Measurements from ENCODE around the gene ATP2C2. TPM values are rescaled to one million over a fixed set of nuclear protein-coding genes. Genes with fewer than 3 reads are reported as not detected.

Gene ATP2C2
- total RNA-seq, 1 experiment from 2014 or later: 20.3 TPM

DNA sequence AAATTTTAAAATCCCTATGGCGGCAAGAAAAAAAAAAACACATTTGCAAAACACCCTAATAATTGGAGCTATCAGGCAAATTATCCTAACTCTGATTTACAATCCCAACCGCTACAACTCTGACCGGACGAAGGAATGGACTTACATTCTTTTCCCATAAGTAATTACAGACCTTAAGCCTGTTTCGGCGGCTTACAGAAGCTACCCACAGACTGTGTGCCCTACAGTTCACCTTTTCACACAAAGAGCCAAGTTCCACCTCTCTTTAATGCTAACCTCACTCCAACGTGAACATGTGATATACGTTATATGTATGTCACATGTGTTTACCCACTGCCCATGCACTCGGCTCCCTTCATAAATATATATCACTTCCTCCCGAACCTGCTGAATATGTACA, 144.8 kb downstream of the ATP2C2 start:
- Histone ChIP-seq H3K9me3 (ENCODE audit: control insufficient read depth in 1 of 2, insufficient read depth in 1 of 2, low read depth in 1 of 2, low read length in 2 of 2) (no peaks in the 10 kb centered on the region), H2AFZ (ENCODE audit: low read depth, low read length, poor library complexity, severe bottlenecking) (no peak overlapping the region), H4K20me1 (ENCODE audit: insufficient read depth) (no peaks in the 10 kb centered on the region), H3K27ac (ENCODE audit: low read depth, low read length) (no peak overlapping the region), H3K27me3 (ENCODE audit: insufficient read depth, low read length) (no peaks in the 10 kb centered on the region), H3K79me2 (ENCODE audit: insufficient read depth, low read length) (no peaks in the 10 kb centered on the region), H3K4me1 (ENCODE audit: control insufficient read depth in 1 of 2, insufficient read depth in 2 of 2, low read length in 2 of 2) (peaks cover 0 to 17% of the 10 kb centered on the region in 2 experiments; a peak in 3 of 4 replicates), H3K9me2 (ENCODE audit: insufficient read depth) (no peaks in the 10 kb centered on the region), H3K4me3 (replicated peaks in 1 of 2; ENCODE audit: low read depth in 1 of 2, low read length in 2 of 2) (no peak overlapping the region), H3K9ac (ENCODE audit: low read length) (no peak overlapping the region), H3K4me2 (ENCODE audit: low read length) (no peak overlapping the region), H3K36me3 (ENCODE audit: control insufficient read depth in 1 of 2, insufficient read depth in 2 of 2, low read length in 2 of 2) (no peaks in the 10 kb centered on the region)
- ChIA-PET RAD21 (ENCODE audit: low non-redundant PET in 1 of 2, low total read pairs in 2 of 2, uncharacterized antibody in 2 of 2, unreplicated experiment in 2 of 2) (no interaction called here), POLR2A (interaction anchor here (0.8 to 1.6 kb wide), 2 partner anchors 106 to 307 kb away, joined by 3 to 4 read pairs; partner anchors contain the start of gene CRISPLD2), CTCF (interaction anchor here (3.7 kb wide), 1 partner anchor 109 kb away, joined by 44 read pairs; no protein-coding TSS in a partner anchor)
- DNase-seq (ENCODE audit: low read depth, low spot score) (no peak), ATAC-seq (no peak)
- TF ChIP-seq TCF7L2 (IDR thresholded peaks at IDR 0.05; ENCODE audit: borderline replicate concordance, extremely low read depth, insufficient read depth, insufficient read length): no peak
- no peak for TF ChIP-seq ZFX (IDR thresholded peaks at IDR 0.05)
- TF ChIP-seq JUND (IDR thresholded peaks at IDR 0.05): no peak
- no peak for TF ChIP-seq EZH2 (IDR thresholded peaks at IDR 0.05)
- no peak for TF ChIP-seq FOSL1 (IDR thresholded peaks at IDR 0.05; ENCODE audit: low read depth)
- TF ChIP-seq YY1 (IDR thresholded peaks at IDR 0.05; ENCODE audit: extremely low read depth, insufficient replicate concordance, low read depth, low read length): no peak
- no peak for TF ChIP-seq ELF1 (IDR thresholded peaks at IDR 0.05; ENCODE audit: borderline replicate concordance, low read depth)
- TF ChIP-seq SP1 (IDR thresholded peaks at IDR 0.05; ENCODE audit: low read depth): no peak
- TF ChIP-seq, protein P1, sequence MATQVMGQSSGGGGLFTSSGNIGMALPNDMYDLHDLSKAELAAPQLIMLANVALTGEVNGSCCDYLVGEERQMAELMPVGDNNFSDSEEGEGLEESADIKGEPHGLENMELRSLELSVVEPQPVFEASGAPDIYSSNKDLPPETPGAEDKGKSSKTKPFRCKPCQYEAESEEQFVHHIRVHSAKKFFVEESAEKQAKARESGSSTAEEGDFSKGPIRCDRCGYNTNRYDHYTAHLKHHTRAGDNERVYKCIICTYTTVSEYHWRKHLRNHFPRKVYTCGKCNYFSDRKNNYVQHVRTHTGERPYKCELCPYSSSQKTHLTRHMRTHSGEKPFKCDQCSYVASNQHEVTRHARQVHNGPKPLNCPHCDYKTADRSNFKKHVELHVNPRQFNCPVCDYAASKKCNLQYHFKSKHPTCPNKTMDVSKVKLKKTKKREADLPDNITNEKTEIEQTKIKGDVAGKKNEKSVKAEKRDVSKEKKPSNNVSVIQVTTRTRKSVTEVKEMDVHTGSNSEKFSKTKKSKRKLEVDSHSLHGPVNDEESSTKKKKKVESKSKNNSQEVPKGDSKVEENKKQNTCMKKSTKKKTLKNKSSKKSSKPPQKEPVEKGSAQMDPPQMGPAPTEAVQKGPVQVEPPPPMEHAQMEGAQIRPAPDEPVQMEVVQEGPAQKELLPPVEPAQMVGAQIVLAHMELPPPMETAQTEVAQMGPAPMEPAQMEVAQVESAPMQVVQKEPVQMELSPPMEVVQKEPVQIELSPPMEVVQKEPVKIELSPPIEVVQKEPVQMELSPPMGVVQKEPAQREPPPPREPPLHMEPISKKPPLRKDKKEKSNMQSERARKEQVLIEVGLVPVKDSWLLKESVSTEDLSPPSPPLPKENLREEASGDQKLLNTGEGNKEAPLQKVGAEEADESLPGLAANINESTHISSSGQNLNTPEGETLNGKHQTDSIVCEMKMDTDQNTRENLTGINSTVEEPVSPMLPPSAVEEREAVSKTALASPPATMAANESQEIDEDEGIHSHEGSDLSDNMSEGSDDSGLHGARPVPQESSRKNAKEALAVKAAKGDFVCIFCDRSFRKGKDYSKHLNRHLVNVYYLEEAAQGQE (IDR thresholded peaks at IDR 0.05; ENCODE audit: low read depth): no peak
- TF ChIP-seq POLR2AphosphoS5 (IDR thresholded peaks at IDR 0.05; ENCODE audit: low read depth, low read length): no peak
- TF ChIP-seq CEBPB (IDR thresholded peaks at IDR 0.05; ENCODE audit: low read depth): no peak
- no peak for TF ChIP-seq RAD21 (IDR thresholded peaks at IDR 0.05; ENCODE audit: low read depth)
- TF ChIP-seq, protein P2, sequence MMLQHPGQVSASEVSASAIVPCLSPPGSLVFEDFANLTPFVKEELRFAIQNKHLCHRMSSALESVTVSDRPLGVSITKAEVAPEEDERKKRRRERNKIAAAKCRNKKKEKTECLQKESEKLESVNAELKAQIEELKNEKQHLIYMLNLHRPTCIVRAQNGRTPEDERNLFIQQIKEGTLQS (IDR thresholded peaks at IDR 0.05): no peak
- no peak for TF ChIP-seq ZNF274 (IDR thresholded peaks at IDR 0.05; ENCODE audit: low read depth, low read length)
- TF ChIP-seq, protein P3, sequence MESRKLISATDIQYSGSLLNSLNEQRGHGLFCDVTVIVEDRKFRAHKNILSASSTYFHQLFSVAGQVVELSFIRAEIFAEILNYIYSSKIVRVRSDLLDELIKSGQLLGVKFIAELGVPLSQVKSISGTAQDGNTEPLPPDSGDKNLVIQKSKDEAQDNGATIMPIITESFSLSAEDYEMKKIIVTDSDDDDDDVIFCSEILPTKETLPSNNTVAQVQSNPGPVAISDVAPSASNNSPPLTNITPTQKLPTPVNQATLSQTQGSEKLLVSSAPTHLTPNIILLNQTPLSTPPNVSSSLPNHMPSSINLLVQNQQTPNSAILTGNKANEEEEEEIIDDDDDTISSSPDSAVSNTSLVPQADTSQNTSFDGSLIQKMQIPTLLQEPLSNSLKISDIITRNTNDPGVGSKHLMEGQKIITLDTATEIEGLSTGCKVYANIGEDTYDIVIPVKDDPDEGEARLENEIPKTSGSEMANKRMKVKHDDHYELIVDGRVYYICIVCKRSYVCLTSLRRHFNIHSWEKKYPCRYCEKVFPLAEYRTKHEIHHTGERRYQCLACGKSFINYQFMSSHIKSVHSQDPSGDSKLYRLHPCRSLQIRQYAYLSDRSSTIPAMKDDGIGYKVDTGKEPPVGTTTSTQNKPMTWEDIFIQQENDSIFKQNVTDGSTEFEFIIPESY (IDR thresholded peaks at IDR 0.05; ENCODE audit: extremely low read depth, insufficient replicate concordance, low read length): no peak
- TF ChIP-seq, protein P4, sequence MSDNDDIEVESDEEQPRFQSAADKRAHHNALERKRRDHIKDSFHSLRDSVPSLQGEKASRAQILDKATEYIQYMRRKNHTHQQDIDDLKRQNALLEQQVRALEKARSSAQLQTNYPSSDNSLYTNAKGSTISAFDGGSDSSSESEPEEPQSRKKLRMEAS (IDR thresholded peaks at IDR 0.05): no peak
- no TSS peak for BruUV-seq (replicated peaks)
- intact Hi-C loops (cut with micrococcal nuclease): no loop called here

Measured in HCT116 (cell line).